ENCODE measurements around the gene ERP27. TPM values are rescaled to one million over a fixed set of nuclear protein-coding genes. Genes with fewer than 3 reads are reported as not detected.

ERP27 gene
- total RNA-seq, 1 experiment from 2014 or later, result not detected

DNA sequence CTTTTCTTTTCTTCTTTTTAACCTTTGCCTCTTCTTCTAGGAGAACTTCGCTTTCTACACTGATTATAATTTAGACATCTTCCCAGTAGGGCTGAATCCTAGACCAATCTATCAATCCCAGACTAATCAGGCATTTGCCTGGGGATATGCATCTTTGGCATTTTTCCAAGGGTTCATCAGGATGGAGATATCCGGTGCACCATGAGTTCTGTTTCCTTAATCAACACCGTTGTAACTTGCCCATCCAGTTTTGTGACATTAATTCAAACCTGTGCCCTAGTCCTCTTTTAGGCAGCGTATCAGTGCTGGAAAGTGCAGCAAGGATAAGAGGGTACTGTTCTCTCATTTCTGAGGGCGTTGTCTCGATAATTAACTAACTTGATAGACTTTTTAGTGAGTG is 52.1 kb downstream of the ERP27 start:
- H3K27ac ChIP-seq (ENCODE audit: low read length), result no peak overlapping the region
- CTCF ChIA-PET, result no interaction called here

DNA sequence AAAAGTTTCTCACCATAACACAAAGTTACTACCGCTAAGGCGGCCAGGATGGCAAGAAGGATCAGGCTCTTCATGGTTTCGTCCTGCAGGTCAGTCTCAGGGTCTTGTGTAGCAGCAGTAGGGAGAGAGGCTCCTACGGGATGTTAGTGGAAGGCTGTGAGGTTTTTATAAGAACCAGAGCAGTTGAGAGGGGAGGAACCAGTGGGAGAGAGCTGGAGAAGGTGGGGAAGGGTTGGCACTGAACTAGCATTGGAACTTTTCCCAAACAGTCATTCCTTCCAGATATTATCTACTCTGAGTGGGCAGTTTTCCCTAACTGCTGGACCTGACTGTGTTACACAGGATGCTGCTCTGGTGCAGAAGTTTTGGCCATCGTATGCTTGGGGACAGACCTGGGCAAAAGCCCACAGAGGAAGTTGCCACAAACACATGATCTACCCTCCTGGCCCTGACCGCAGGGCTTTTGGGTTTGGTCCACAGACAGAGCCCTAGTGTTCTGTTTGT is 52.6 kb downstream of the ERP27 start, which contains the start of gene MGP:
MGP (minus strand) TSS at position 137 of the 504 bp plus-strand sequence; CDS start at position 74, 63 bp downstream.
- Histone ChIP-seq H3K27ac (ENCODE audit: low read length) (no peak within 1 kb of the TSS), H3K4me1 (ENCODE audit: control insufficient read depth, insufficient read depth, low read length) (no peaks in the 10 kb centered on the region), H3K4me3 (ENCODE audit: low read depth in 2 of 2, low read length in 2 of 2) (peak within 1 kb of the TSS in 1 of 2 experiments; percentile 12; a peak in 1 of 4 replicates), H3K36me3 (ENCODE audit: control insufficient read depth, insufficient read depth, low read length) (no peaks in the 10 kb centered on the region), H3K27me3 (ENCODE audit: control insufficient read depth, insufficient read depth, low read length) (no peaks in the 10 kb centered on the region), H3K9me3 (ENCODE audit: control insufficient read depth, insufficient read depth, low read depth, low read length) (no peaks in the 10 kb centered on the region)
- intact Hi-C loops (cut with micrococcal nuclease; ENCODE audit: unreplicated experiment) (no loop called here), in situ Hi-C loops (cut with HindIII; ENCODE audit: low pct_unique_long_range_greater_than_20kb, low sequenced_read_pairs) (no loop called here)
- TF ChIP-seq, protein P1, sequence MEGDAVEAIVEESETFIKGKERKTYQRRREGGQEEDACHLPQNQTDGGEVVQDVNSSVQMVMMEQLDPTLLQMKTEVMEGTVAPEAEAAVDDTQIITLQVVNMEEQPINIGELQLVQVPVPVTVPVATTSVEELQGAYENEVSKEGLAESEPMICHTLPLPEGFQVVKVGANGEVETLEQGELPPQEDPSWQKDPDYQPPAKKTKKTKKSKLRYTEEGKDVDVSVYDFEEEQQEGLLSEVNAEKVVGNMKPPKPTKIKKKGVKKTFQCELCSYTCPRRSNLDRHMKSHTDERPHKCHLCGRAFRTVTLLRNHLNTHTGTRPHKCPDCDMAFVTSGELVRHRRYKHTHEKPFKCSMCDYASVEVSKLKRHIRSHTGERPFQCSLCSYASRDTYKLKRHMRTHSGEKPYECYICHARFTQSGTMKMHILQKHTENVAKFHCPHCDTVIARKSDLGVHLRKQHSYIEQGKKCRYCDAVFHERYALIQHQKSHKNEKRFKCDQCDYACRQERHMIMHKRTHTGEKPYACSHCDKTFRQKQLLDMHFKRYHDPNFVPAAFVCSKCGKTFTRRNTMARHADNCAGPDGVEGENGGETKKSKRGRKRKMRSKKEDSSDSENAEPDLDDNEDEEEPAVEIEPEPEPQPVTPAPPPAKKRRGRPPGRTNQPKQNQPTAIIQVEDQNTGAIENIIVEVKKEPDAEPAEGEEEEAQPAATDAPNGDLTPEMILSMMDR (IDR thresholded peaks at IDR 0.05), result no peak
- TF ChIP-seq SIN3A (IDR thresholded peaks at IDR 0.05; ENCODE audit: borderline replicate concordance, insufficient read depth, low read depth, low read length) (no peak), POLR2AphosphoS5 (IDR thresholded peaks at IDR 0.05; ENCODE audit: low read depth, low read length) (no peak), TCF7L2 (IDR thresholded peaks at IDR 0.05; ENCODE audit: low read depth, low read length) (no peak)
- TF ChIP-seq, protein P2, sequence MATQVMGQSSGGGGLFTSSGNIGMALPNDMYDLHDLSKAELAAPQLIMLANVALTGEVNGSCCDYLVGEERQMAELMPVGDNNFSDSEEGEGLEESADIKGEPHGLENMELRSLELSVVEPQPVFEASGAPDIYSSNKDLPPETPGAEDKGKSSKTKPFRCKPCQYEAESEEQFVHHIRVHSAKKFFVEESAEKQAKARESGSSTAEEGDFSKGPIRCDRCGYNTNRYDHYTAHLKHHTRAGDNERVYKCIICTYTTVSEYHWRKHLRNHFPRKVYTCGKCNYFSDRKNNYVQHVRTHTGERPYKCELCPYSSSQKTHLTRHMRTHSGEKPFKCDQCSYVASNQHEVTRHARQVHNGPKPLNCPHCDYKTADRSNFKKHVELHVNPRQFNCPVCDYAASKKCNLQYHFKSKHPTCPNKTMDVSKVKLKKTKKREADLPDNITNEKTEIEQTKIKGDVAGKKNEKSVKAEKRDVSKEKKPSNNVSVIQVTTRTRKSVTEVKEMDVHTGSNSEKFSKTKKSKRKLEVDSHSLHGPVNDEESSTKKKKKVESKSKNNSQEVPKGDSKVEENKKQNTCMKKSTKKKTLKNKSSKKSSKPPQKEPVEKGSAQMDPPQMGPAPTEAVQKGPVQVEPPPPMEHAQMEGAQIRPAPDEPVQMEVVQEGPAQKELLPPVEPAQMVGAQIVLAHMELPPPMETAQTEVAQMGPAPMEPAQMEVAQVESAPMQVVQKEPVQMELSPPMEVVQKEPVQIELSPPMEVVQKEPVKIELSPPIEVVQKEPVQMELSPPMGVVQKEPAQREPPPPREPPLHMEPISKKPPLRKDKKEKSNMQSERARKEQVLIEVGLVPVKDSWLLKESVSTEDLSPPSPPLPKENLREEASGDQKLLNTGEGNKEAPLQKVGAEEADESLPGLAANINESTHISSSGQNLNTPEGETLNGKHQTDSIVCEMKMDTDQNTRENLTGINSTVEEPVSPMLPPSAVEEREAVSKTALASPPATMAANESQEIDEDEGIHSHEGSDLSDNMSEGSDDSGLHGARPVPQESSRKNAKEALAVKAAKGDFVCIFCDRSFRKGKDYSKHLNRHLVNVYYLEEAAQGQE (IDR thresholded peaks at IDR 0.05; ENCODE audit: insufficient read depth in 1 of 2, low read depth in 2 of 2, low read length in 1 of 2), result no peak
- DNase-seq (ENCODE audit: low read depth, low spot score) (no peak), ATAC-seq (no peak)
- ChIA-PET CTCF (interaction anchor here (0.6 kb wide), 1 partner anchor 110 kb away, joined by 3 read pairs; no protein-coding TSS in a partner anchor), POLR2A (no interaction called here)
- no TSS peak for BruUV-seq (replicated peaks)

More for the DNA sequence above, 52.1 kb downstream of the ERP27 start:
- Histone ChIP-seq H3K36me3 (ENCODE audit: control insufficient read depth, insufficient read depth, low read length) (no peaks in the 10 kb centered on the region), H3K27me3 (ENCODE audit: control insufficient read depth, insufficient read depth, low read length) (no peaks in the 10 kb centered on the region), H3K4me1 (ENCODE audit: control insufficient read depth, insufficient read depth, low read length) (no peaks in the 10 kb centered on the region), H3K9me3 (ENCODE audit: control insufficient read depth, insufficient read depth, low read depth, low read length) (no peaks in the 10 kb centered on the region), H3K4me3 (ENCODE audit: low read depth in 2 of 2, low read length in 2 of 2) (no peak overlapping the region)
- POLR2A ChIA-PET, result no interaction called here
- intact Hi-C loops (cut with micrococcal nuclease; ENCODE audit: unreplicated experiment) (no loop called here), in situ Hi-C loops (cut with HindIII; ENCODE audit: low pct_unique_long_range_greater_than_20kb, low sequenced_read_pairs) (no loop called here)
- ATAC-seq (no peak), DNase-seq (ENCODE audit: low read depth, low spot score) (no peak)
- no TSS peak for BruUV-seq (replicated peaks)
- TF ChIP-seq SIN3A (IDR thresholded peaks at IDR 0.05; ENCODE audit: borderline replicate concordance, insufficient read depth, low read depth, low read length) (no peak), POLR2AphosphoS5 (IDR thresholded peaks at IDR 0.05; ENCODE audit: low read depth, low read length) (no peak), TCF7L2 (IDR thresholded peaks at IDR 0.05; ENCODE audit: low read depth, low read length) (no peak)
- TF ChIP-seq, protein P2 (IDR thresholded peaks at IDR 0.05; ENCODE audit: insufficient read depth in 1 of 2, low read depth in 2 of 2, low read length in 1 of 2), result no peak
